Activated effector memory CD4-positive, alpha-beta T cell treated with anti-CD3 and anti-CD28 coated beads, Interleukin-2, amount 50 U/mL, for 16 hours (primary cell): ENCODE measurements around the gene RTRAF.

Experiments
- DNase-seq: peaks from one replicate; pipeline ENCODE4 v3.0.0-alpha.2; 2020

RTRAF gene

GRCh38 chr14:52021957-52022600 is 32.7 kb downstream of the RTRAF start:
- DNase-seq, result no peak

- no peak for DNase-seq
These were observed 34.2 kb downstream of the RTRAF start for GRCh38 chr14:52023518-52023917.

GRCh38 chr14:52025310-52025709 is 36.0 kb downstream of the RTRAF start:
- no peak for DNase-seq

GRCh38 chr14:52026017-52026660 is 36.8 kb downstream of the RTRAF start:
- DNase-seq, result no peak

GRCh38 chr14:52026901-52027300 is 37.6 kb downstream of the RTRAF start:
- no peak for DNase-seq

- DNase-seq, result no peak
These were observed 40.5 kb downstream of the RTRAF start for GRCh38 chr14:52029881-52030280.

- no peak for DNase-seq
These were observed 42.4 kb downstream of the RTRAF start for GRCh38 chr14:52031781-52032180.

- DNase-seq, result no peak
These were observed 43.0 kb downstream of the RTRAF start for GRCh38 chr14:52032204-52032801.

- DNase-seq, result no peak
These were observed 43.8 kb downstream of the RTRAF start for GRCh38 chr14:52033101-52033642.

- DNase-seq, result no peak
These were observed 49.9 kb downstream of the RTRAF start for GRCh38 chr14:52039124-52039815.

- DNase-seq, result no peak
These were observed 51.3 kb downstream of the RTRAF start for GRCh38 chr14:52040598-52040997.

GRCh38 chr14:52042371-52043289 is 53.3 kb downstream of the RTRAF start:
- no peak for DNase-seq

- DNase-seq, result peak; percentile 77
These were observed 54.3 kb downstream of the RTRAF start for GRCh38 chr14:52043690-52044089.

- DNase-seq, result no peak
These were observed 55.6 kb downstream of the RTRAF start for GRCh38 chr14:52044791-52045522.

- no peak for DNase-seq
These were observed 57.1 kb downstream of the RTRAF start for GRCh38 chr14:52046376-52046917.

- DNase-seq, result no peak
These were observed 58.8 kb downstream of the RTRAF start for GRCh38 chr14:52048116-52048515.

GRCh38 chr14:52048641-52049204 is 59.4 kb downstream of the RTRAF start:
- DNase-seq, result no peak

- DNase-seq, result no peak
These were observed 59.9 kb downstream of the RTRAF start for GRCh38 chr14:52049271-52049670.

- DNase-seq, result no peak
These were observed 60.6 kb downstream of the RTRAF start for GRCh38 chr14:52049721-52050588.

- no peak for DNase-seq
These were observed 61.9 kb downstream of the RTRAF start for GRCh38 chr14:52051251-52051650.
